GM18526 (cell line): ENCODE data around the gene VPS13C.

Experiments
- POLR2A ChIP-seq: IDR thresholded peaks from 3 replicates; pipeline ENCODE4 v1.6.1; 2011; ENCODE audit not compliant: insufficient read length; ENCODE audit errors: extremely low read depth

Gene VPS13C

DNA sequence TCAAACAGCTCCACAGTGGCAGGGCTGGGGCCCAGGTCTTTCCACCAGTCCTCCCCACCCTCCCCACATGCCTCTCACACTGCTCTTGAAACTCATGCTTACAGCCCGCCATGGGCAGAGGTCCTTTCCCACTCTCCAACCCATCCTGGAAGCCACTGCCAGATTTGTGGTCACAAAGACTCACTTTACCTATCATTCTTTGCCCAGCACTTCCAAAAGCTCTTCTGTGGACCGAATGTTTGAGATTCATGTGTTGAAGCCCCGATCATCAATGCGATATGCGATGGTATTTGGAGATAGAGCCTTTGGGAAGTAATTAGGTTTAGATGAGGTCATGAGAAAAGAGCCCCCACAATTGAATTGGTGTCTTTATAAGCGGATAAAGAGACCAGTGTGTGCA lies 247.8 kb downstream of the VPS13C start:
- no peak for TF ChIP-seq POLR2A

DNA sequence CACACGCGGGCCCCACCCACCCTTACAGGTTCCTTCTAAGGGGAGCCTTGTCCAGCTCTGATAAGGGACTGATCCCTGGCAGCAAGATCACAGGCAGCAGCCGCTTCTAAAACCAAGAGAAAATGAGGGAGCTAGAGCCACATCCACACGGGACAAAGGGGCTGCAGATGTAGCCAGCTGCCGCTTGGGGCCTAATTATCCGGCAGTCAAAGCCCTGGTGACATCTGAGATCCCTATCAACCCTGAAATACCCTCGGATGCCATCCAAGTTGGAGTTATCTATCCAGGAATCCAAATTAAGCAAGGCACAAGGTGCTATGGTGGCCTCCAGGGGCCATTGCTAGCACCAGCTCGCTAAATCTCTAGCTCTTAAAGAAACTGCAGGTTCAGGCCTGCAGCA lies 248.3 kb downstream of the VPS13C start:
- no peak for TF ChIP-seq POLR2A

DNA sequence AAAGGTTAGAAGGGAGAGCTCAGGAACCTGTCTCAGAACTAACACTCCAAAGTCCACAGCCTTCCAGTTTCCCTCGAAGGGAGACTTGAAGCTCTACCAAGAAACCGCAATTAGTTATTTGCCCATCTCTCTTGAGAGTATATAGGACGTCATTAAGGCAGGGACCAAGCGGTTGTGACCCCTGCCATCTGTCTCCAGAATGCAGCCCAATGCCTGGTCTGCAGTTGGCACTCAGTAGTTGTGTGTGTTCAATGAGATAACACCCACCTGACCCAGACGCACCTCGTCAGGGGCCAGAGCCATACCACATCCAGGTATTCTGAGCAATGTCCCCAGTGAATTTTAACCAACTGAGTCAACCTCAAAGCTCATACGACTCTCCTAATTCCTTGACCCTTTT lies 251.0 kb downstream of the VPS13C start:
- TF ChIP-seq POLR2A: no peak

DNA sequence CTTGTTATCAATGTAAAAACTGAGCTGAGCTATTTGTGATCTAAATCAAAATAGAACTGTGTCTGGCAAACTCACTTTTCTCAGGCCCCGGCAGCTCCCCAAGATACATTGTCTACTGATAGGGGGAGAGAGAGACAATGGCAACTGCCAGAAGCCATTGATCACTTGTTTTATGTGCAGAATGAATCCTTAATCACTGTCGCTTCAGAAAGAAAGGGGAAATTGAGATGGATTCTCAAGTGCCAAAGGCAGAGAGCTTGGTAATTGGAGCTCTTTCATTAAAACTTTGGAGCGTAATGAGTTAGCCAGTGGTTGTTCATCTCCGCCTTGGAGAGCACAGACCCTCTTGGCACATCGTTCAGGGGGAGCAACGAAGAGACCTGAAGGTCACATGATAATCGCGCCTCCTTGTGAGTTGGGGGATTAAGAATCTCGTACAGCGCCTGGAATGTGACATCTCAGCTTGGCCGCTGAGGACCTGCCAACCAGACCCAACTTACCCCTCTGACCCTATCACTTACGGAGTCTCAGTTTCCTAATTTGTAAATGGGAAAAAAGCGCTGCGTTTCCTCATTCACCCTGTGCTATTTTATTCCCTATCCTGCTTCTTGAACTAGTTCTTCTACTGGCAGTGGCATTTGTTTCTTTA lies 252.8 kb downstream of the VPS13C start:
- no peak for TF ChIP-seq POLR2A
